IMR-90 (cell line): ENCODE data around the gene ARHGAP8. TPM values are rescaled to one million over a fixed set of nuclear protein-coding genes. Genes with fewer than 3 reads are reported as not detected.
"Not testable (repeated sequence)": the region's sequence is repeated elsewhere in the genome, so short reads cannot be mapped to it uniquely, and the experiment has no call there.

Experiments used
- ATAC-seq: fragments of 200-7000 bp; cut with Tn5 transposase; 2 replicates; pipeline ENCODE4 v1.9.1; 2020; ENCODE audit warnings: low read depth, mild to moderate bottlenecking, moderate library complexity
- BruUV-seq: library from RNA; stranded (reverse); fragments of 400-500 nt; replicated peaks from 2 replicates; lab custom pipeline; 2021; lab: Mats Ljungman, UMichigan
- CTCF ChIA-PET: fragments of 300-600 bp; formaldehyde crosslinking; extraction: SDS; loops from one replicate; lab custom pipeline; 2021; ENCODE audit warnings: antibody characterized with exemption; lab: Yijun Ruan, JAX
- POLR2A ChIA-PET: fragments of 300-600 bp; sonication (Branson Sonifier 250); formaldehyde crosslinking; loops from one replicate; lab custom pipeline; 2022; ENCODE audit warnings: antibody characterized with exemption; ENCODE audit not compliant: unreplicated experiment; lab: Charles Lee
- DNase-seq: peaks from one replicate; pipeline ENCODE4 v3.0.0; 2013
- H2AFZ ChIP-seq: replicated peaks from 2 replicates; pipeline ENCODE3; 2013; ENCODE audit warnings: low read length, mild to moderate bottlenecking; ENCODE audit not compliant: poor library complexity
- H2AK5ac ChIP-seq: 2 replicates; pipeline ENCODE4 v1.6.1; 2013; ENCODE audit warnings: low read depth, low read length, inconsistent platforms
- H2AK9ac ChIP-seq: replicated peaks from 2 replicates; pipeline ENCODE3; 2013; ENCODE audit warnings: mild to moderate bottlenecking, low read depth, low read length, moderate library complexity; ENCODE audit not compliant: poor library complexity
- H2BK120ac ChIP-seq: 2 replicates; pipeline ENCODE4 v1.6.1; 2013; ENCODE audit warnings: low read depth, low read length, inconsistent platforms
- H2BK15ac ChIP-seq: 3 replicates; pipeline ENCODE4 v1.6.1; 2013; ENCODE audit warnings: low read depth, low read length, inconsistent platforms
- H2BK20ac ChIP-seq: 2 replicates; pipeline ENCODE4 v1.6.1; 2013; ENCODE audit warnings: low read depth, mild to moderate bottlenecking, inconsistent platforms, low read length, moderate library complexity
- H2BK5ac ChIP-seq: 2 replicates; pipeline ENCODE4 v1.6.1; 2013; ENCODE audit warnings: mild to moderate bottlenecking, low read depth, low read length, inconsistent platforms; ENCODE audit not compliant: poor library complexity, severe bottlenecking
- H3K14ac ChIP-seq: replicated peaks from 2 replicates; pipeline ENCODE4 v1.6.1; 2013; ENCODE audit warnings: low read depth, low read length, inconsistent platforms
- H3K18ac ChIP-seq: 2 replicates; pipeline ENCODE4 v1.6.1; 2013; ENCODE audit warnings: low read depth, low read length, control low read depth
- H3K23ac ChIP-seq: 2 replicates; pipeline ENCODE4 v1.6.1; 2013; ENCODE audit warnings: low read depth, low read length, inconsistent platforms
- H3K27ac ChIP-seq: 2 replicates; pipeline ENCODE4 v1.5.1; 2013; ENCODE audit warnings: mild to moderate bottlenecking, control low read depth, low read length; ENCODE audit not compliant: insufficient read depth
- H3K27me3 ChIP-seq: 2 replicates; pipeline ENCODE4 v1.6.1; 2013; ENCODE audit warnings: low read length; ENCODE audit not compliant: control insufficient read depth, insufficient read depth
- H3K36me3 ChIP-seq: 2 replicates; pipeline ENCODE4 v1.6.1; 2013; ENCODE audit warnings: low read length, mixed read lengths; ENCODE audit not compliant: control insufficient read depth, insufficient read depth
- H3K4ac ChIP-seq: 2 replicates; pipeline ENCODE4 v1.6.1; 2013; ENCODE audit warnings: low read depth, low read length, inconsistent platforms
- H3K4me1 ChIP-seq: 2 replicates; pipeline ENCODE4 v1.6.1; 2013; ENCODE audit warnings: low read length, mixed read lengths; ENCODE audit not compliant: control insufficient read depth, insufficient read depth
- H3K4me2 ChIP-seq: 2 replicates; pipeline ENCODE4 v1.6.1; 2013; ENCODE audit warnings: low read depth, mild to moderate bottlenecking, control low read depth, low read length, moderate library complexity
- H3K4me3 ChIP-seq: 2 replicates; pipeline ENCODE4 v1.5.1; 2013; ENCODE audit warnings: low read depth, mild to moderate bottlenecking, control low read depth, low read length, moderate library complexity; ENCODE audit not compliant: insufficient read depth
- H3K56ac ChIP-seq: 2 replicates; pipeline ENCODE4 v1.6.1; 2013; ENCODE audit warnings: low read length, inconsistent platforms; ENCODE audit not compliant: insufficient read depth; ENCODE audit errors: extremely low read depth
- H3K79me1 ChIP-seq, 2 experiments: 2 replicates each; pipeline ENCODE4 v1.6.1; 2013; ENCODE audit warnings: low read length in 2 of 2, inconsistent platforms in 1 of 2, low read depth in 1 of 2
- H3K9ac ChIP-seq: 2 replicates; pipeline ENCODE4 v1.6.1; 2013; ENCODE audit warnings: low read depth, low read length, control low read depth
- H3K9me1 ChIP-seq: 2 replicates; pipeline ENCODE4 v1.6.1; 2013; ENCODE audit warnings: low read length, inconsistent platforms; ENCODE audit not compliant: insufficient read depth
- H3K9me3 ChIP-seq: 2 replicates; pipeline ENCODE4 v1.6.1; 2013; ENCODE audit warnings: low read length; ENCODE audit not compliant: control insufficient read depth, insufficient read depth
- H4K20me1 ChIP-seq: 2 replicates; pipeline ENCODE4 v1.6.1; 2013; ENCODE audit warnings: low read length, inconsistent platforms; ENCODE audit not compliant: insufficient read depth
- H4K5ac ChIP-seq: 2 replicates; pipeline ENCODE4 v1.6.1; 2013; ENCODE audit warnings: mild to moderate bottlenecking, low read depth, low read length, control low read depth
- H4K8ac ChIP-seq, 2 experiments: 2 replicates each; pipeline ENCODE4 v1.6.1; 2013; ENCODE audit warnings: low read depth in 2 of 2, low read length in 2 of 2, control low read depth in 1 of 2, inconsistent platforms in 1 of 2
- H4K91ac ChIP-seq: 2 replicates; pipeline ENCODE4 v1.6.1; 2013; ENCODE audit warnings: low read depth, low read length, inconsistent platforms; ENCODE audit not compliant: insufficient read depth
- WGBS, 2 experiments: methylation state at CpG; one replicate each; pipeline versions ENCODE4 v1.1.5 to v1.1.7; 2013; ENCODE audit warnings: missing lambda C conversion rate in 2 of 2; ENCODE audit not compliant: insufficient read length in 1 of 2; ENCODE audit errors: extremely low coverage in 2 of 2; 5-methylcytosine and 5-hydroxymethylcytosine counted together
- dilution Hi-C: fragments of 300-500 bp; cut with HindIII; formaldehyde crosslinking; loops from one replicate; pipeline ENCODE4 v1.14.3; 2018; ENCODE audit warnings: low sequenced_read_pairs; ENCODE audit not compliant: unreplicated experiment
- in situ Hi-C: fragments of 300-500 bp; cut with MboI; formaldehyde crosslinking; loops from 3 replicates; pipeline ENCODE4 v1.14.3; 2019; ENCODE audit warnings: low sequenced_read_pairs, inconsistent platforms, mixed read lengths
- intact Hi-C: fragments of 100-400 bp; cut with micrococcal nuclease; formaldehyde crosslinking; loops from 2 replicates; pipeline ENCODE4 v1.10.0; 2022
- polyA plus RNA-seq, 3 experiments: library from polyadenylated mRNA; depleted of rRNA; stranded (reverse); fragments of >200 nt; gene quantifications; 2 replicates each; pipeline ENCODE4 v1.2.3, GENCODE V29; 2012; ENCODE audit warnings: low replicate concordance in 1 of 3
- total RNA-seq: library from RNA; depleted of rRNA; stranded (reverse); fragments of >200 nt; gene quantifications from 2 replicates; pipeline ENCODE4 v1.2.3, GENCODE V29; 2012

ARHGAP8 gene
- total and polyA plus RNA-seq, 2 of the 4 experiments (the other 2 are of a cell fraction) = 0.18 to 0.21 TPM

- BruUV-seq, H3K9ac ChIP-seq, H2BK5ac ChIP-seq, in situ Hi-C loops, ATAC-seq, H2BK15ac ChIP-seq, H3K4me1 ChIP-seq, H4K91ac ChIP-seq, H3K23ac ChIP-seq, H2AK9ac ChIP-seq, H2BK20ac ChIP-seq, dilution Hi-C loops, H3K9me1 ChIP-seq, H4K20me1 ChIP-seq, H3K79me1 ChIP-seq, H3K56ac ChIP-seq, POLR2A ChIA-PET, H4K8ac ChIP-seq, H3K4ac ChIP-seq, CTCF ChIA-PET, H2BK120ac ChIP-seq, H2AFZ ChIP-seq, H3K14ac ChIP-seq, H2AK5ac ChIP-seq, H3K4me2 ChIP-seq, H3K36me3 ChIP-seq, H3K9me3 ChIP-seq, H3K27ac ChIP-seq, H3K18ac ChIP-seq, H4K5ac ChIP-seq, H3K4me3 ChIP-seq, DNase-seq, intact Hi-C loops: not testable (repeated sequence)
- peaks cover 54% of the 10 kb centered on the region for H3K27me3 ChIP-seq
- WGBS, 2 experiments = 21% methylated on average over 4 of the region's 17 CpGs; no CpG with 5 or more reads in 1 of the 2 experiments
Observed at GRCh38 chr22:44799946-44800634, 47.7 kb downstream of the ARHGAP8 start.
